ENCODE data around the gene CASP10. TPM values are rescaled to one million over a fixed set of nuclear protein-coding genes. Genes with fewer than 3 reads are reported as not detected.

The CASP10 gene
- total and polyA plus RNA-seq, 2 of the 13 experiments (the other 11 are each of a cell fraction or from before 2014, with no cell fraction given), result 22.2 to 23.8 TPM

DNA sequence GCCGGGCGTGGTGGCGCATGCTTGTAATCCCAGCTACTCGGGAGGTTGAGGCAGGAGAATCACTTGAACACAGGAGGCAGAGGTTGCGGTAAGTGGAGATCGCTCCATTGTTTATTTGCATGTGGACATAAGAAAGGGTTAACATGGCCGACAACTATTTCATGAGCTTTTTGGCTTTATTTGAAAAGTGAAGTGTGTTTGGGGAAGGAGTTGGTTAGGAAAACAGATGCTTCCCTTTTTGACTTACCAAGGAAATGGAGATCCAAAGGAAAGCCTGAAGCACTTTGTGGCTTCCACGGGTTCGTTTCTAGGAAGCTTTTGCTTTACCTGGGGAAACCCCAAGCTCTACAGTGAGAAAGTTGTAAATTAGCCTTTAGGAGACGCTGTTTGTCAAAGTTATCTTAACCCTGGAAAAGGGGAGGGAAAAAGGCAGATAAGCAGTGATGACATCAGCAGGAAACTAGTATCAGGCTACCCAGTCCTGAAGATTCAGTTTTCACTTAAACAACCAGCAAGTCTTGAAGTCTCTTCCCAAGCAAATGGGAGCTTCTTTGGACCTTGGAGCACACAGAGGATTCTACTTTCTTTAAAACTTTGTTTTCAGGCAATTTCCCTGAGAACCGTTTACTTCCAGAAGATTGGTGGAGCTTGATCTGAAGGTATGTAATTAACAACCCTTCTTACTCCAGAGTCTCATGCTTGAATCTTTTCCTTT, at the start of gene CASP10 (continued):
- TF ChIP-seq, protein P1, sequence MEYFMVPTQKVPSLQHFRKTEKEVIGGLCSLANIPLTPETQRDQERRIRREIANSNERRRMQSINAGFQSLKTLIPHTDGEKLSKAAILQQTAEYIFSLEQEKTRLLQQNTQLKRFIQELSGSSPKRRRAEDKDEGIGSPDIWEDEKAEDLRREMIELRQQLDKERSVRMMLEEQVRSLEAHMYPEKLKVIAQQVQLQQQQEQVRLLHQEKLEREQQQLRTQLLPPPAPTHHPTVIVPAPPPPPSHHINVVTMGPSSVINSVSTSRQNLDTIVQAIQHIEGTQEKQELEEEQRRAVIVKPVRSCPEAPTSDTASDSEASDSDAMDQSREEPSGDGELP (IDR thresholded peaks at IDR 0.05; ENCODE audit: borderline replicate concordance, low read depth), result 0 out of 2 replicates have a peak, but pooled peaks have one; percentile 12
- TF ChIP-seq ATF7 (IDR thresholded peaks at IDR 0.05), result peak; percentile 68
- TF ChIP-seq ATF7 (CRISPR knock-in tag; IDR thresholded peaks at IDR 0.05), result no peak; the same call in 1 of the 2 replicates
- TF ChIP-seq, protein P2, sequence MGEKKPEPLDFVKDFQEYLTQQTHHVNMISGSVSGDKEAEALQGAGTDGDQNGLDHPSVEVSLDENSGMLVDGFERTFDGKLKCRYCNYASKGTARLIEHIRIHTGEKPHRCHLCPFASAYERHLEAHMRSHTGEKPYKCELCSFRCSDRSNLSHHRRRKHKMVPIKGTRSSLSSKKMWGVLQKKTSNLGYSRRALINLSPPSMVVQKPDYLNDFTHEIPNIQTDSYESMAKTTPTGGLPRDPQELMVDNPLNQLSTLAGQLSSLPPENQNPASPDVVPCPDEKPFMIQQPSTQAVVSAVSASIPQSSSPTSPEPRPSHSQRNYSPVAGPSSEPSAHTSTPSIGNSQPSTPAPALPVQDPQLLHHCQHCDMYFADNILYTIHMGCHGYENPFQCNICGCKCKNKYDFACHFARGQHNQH (CRISPR knock-in tag; IDR thresholded peaks at IDR 0.05), result peak; percentile 82; the same call in 1 of the 2 replicates
- TF ChIP-seq GFI1 (CRISPR knock-in tag; IDR thresholded peaks at IDR 0.05; ENCODE audit: borderline replicate concordance), result peak; percentile 36; the same call in 1 of the 2 replicates
- TF ChIP-seq PPARG (CRISPR knock-in tag; conservative IDR thresholded peaks at IDR 0.05), result peak; percentile 57; the same call in 1 of the 2 replicates
- peak; percentile 91 for TF ChIP-seq SMC3 (IDR thresholded peaks at IDR 0.05; ENCODE audit: low read length)
- TF ChIP-seq NFIB (CRISPR knock-in tag; IDR thresholded peaks at IDR 0.05; ENCODE audit: borderline replicate concordance), result no peak
- no peak; the same call in 1 of the 2 replicates for TF ChIP-seq ZNF777 (CRISPR knock-in tag; IDR thresholded peaks at IDR 0.05)
- TF ChIP-seq HOXD1 (CRISPR knock-in tag; IDR thresholded peaks at IDR 0.05), result peak; percentile 67; the same call in 1 of the 2 replicates
- no peak for TF ChIP-seq SP2 (CRISPR knock-in tag; IDR thresholded peaks at IDR 0.05)
- no peak; the same call in 1 of the 2 replicates for TF ChIP-seq ARNTL (CRISPR knock-in tag; IDR thresholded peaks at IDR 0.05)
- TF ChIP-seq, protein P3, sequence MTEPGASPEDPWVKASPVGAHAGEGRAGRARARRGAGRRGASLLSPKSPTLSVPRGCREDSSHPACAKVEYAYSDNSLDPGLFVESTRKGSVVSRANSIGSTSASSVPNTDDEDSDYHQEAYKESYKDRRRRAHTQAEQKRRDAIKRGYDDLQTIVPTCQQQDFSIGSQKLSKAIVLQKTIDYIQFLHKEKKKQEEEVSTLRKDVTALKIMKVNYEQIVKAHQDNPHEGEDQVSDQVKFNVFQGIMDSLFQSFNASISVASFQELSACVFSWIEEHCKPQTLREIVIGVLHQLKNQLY (CRISPR knock-in tag; IDR thresholded peaks at IDR 0.05), result no peak
- TF ChIP-seq, protein P4, sequence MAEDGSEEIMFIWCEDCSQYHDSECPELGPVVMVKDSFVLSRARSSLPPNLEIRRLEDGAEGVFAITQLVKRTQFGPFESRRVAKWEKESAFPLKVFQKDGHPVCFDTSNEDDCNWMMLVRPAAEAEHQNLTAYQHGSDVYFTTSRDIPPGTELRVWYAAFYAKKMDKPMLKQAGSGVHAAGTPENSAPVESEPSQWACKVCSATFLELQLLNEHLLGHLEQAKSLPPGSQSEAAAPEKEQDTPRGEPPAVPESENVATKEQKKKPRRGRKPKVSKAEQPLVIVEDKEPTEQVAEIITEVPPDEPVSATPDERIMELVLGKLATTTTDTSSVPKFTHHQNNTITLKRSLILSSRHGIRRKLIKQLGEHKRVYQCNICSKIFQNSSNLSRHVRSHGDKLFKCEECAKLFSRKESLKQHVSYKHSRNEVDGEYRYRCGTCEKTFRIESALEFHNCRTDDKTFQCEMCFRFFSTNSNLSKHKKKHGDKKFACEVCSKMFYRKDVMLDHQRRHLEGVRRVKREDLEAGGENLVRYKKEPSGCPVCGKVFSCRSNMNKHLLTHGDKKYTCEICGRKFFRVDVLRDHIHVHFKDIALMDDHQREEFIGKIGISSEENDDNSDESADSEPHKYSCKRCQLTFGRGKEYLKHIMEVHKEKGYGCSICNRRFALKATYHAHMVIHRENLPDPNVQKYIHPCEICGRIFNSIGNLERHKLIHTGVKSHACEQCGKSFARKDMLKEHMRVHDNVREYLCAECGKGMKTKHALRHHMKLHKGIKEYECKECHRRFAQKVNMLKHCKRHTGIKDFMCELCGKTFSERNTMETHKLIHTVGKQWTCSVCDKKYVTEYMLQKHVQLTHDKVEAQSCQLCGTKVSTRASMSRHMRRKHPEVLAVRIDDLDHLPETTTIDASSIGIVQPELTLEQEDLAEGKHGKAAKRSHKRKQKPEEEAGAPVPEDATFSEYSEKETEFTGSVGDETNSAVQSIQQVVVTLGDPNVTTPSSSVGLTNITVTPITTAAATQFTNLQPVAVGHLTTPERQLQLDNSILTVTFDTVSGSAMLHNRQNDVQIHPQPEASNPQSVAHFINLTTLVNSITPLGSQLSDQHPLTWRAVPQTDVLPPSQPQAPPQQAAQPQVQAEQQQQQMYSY (CRISPR knock-in tag; IDR thresholded peaks at IDR 0.05), result peak; percentile 24; the same call in 1 of the 2 replicates
- peak; percentile 33; the same call in 1 of the 2 replicates for TF ChIP-seq ZNF33B (CRISPR knock-in tag; IDR thresholded peaks at IDR 0.05)
- no peak for TF ChIP-seq ZNF562 (CRISPR knock-in tag; IDR thresholded peaks at IDR 0.05; ENCODE audit: borderline replicate concordance)
- peak; percentile 89 to 95 for TF ChIP-seq MAFK (conservative IDR thresholded peaks at IDR 0.05 in 1 of 2, IDR thresholded peaks at IDR 0.05 in 1 of 2; ENCODE audit: low read length in 2 of 2)
- peak; percentile 38; the same call in 1 of the 2 replicates for TF ChIP-seq ZNF547 (CRISPR knock-in tag; IDR thresholded peaks at IDR 0.05)
- TF ChIP-seq ZNF136 (CRISPR knock-in tag; IDR thresholded peaks at IDR 0.05; ENCODE audit: low read depth), result peak; percentile 24; the same call in 1 of the 2 replicates
- TF ChIP-seq TSC22D2 (CRISPR knock-in tag; IDR thresholded peaks at IDR 0.05; ENCODE audit: borderline replicate concordance), result peak; percentile 23; the same call in 1 of the 2 replicates
- TF ChIP-seq CEBPG (CRISPR knock-in tag; IDR thresholded peaks at IDR 0.05), result peak; percentile 68
- TF ChIP-seq RFXANK (CRISPR knock-in tag; IDR thresholded peaks at IDR 0.05), result peak; percentile 23; the same call in 1 of the 2 replicates
- 0 out of 2 replicates have a peak, but pooled peaks have one; percentile 16 for TF ChIP-seq WIZ (CRISPR knock-in tag; IDR thresholded peaks at IDR 0.05)
- peak; percentile 70 to 88 for TF ChIP-seq POLR2A (IDR thresholded peaks at IDR 0.05; ENCODE audit: insufficient read depth in 1 of 2, low read depth in 2 of 2, low read length in 2 of 2)
- TF ChIP-seq HOXA3 (CRISPR knock-in tag; IDR thresholded peaks at IDR 0.05), result peak; percentile 61
- TF ChIP-seq NCOA5 (CRISPR knock-in tag; IDR thresholded peaks at IDR 0.05), result no peak

Data from HepG2 (cell line).